Measurements from ENCODE around the gene GSAP. TPM values are rescaled to one million over a fixed set of nuclear protein-coding genes. Genes with fewer than 3 reads are reported as not detected.

Gene GSAP
- total and polyA plus RNA-seq, 2 of the 4 experiments (the other 2 are of a cell fraction), result 1.6 to 1.8 TPM

DNA sequence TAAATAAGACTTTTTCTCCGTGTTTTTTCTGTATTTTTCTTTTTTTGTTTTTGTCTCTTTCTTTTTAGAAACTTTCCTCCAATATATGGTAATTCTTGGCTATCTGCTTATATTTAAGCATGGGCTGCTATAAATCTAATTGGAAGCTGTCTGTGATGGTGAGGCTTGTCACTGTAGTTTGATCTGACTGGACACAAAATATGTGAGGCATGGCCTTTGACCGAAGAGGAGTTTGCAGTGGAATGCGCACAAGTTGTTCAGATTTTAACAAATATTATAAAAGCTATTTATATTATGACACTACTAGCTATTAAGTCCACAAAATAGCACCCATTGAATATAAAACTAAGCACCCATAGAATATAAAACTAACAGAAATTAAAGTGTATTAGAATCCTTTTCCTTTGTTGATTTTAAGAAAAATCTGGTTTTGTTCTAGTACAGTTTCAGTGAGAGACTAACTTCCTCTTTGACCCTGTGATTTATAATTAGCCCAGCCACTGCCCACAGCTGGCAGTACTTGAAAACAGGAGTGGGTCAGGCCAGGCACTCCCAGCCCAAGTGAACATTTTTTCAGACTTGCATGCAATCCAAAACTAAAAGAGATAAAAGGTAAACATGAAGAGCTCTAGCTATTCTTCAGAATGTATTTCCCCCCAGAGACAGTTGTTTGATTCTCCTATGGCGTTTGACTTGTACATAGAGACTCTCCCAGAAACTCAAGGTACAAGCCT, 146.6 kb downstream of the GSAP start:
- intact Hi-C loops (cut with micrococcal nuclease), result no loop called here
- Histone ChIP-seq H2BK5ac (ENCODE audit: low read depth, low read length, poor library complexity, severe bottlenecking) (peak overlapping the region; percentile 83), H3K4ac (ENCODE audit: low read depth, low read length) (peak overlapping the region; percentile 72), H4K20me1 (ENCODE audit: insufficient read depth, low read length) (no peaks in the 10 kb centered on the region), H3K27me3 (ENCODE audit: control insufficient read depth, insufficient read depth, low read length) (no peaks in the 10 kb centered on the region), H3K9me3 (ENCODE audit: control insufficient read depth, insufficient read depth, low read length) (no peaks in the 10 kb centered on the region), H2AK9ac (replicated peaks; ENCODE audit: low read depth, low read length, poor library complexity) (no peak overlapping the region), H3K9ac (ENCODE audit: low read depth, low read length) (peak overlapping the region; percentile 43; the same call in 1 of the 2 replicates), H3K9me1 (ENCODE audit: insufficient read depth, low read length) (no peaks in the 10 kb centered on the region), H3K14ac (replicated peaks; ENCODE audit: low read depth, low read length) (peak overlapping the region; percentile 5), H2AFZ (replicated peaks; ENCODE audit: low read length, poor library complexity) (no peak overlapping the region), H2BK20ac (ENCODE audit: low read depth, low read length) (peak overlapping the region; percentile 6; the same call in 1 of the 2 replicates), H3K4me3 (ENCODE audit: insufficient read depth, low read depth, low read length) (no peak overlapping the region), H3K4me1 (ENCODE audit: control insufficient read depth, insufficient read depth, low read length) (peaks cover 19% of the 10 kb centered on the region), H3K56ac (ENCODE audit: extremely low read depth, insufficient read depth, low read length) (no peak overlapping the region), H3K27ac (ENCODE audit: insufficient read depth, low read length) (peak overlapping the region; percentile 59; the same call in 1 of the 2 replicates), H3K23ac (ENCODE audit: low read depth, low read length) (no peak overlapping the region; the same call in 1 of the 2 replicates), H3K36me3 (ENCODE audit: control insufficient read depth, insufficient read depth, low read length) (no peaks in the 10 kb centered on the region), H4K8ac (ENCODE audit: low read depth in 2 of 2, low read length in 2 of 2) (peak overlapping the region in 1 of 2 experiments; percentile 50; a peak in 1 of 4 replicates), H2BK15ac (ENCODE audit: low read depth, low read length) (0 out of 3 replicates have a peak overlapping the region, but pooled peaks have one; percentile 12), H3K4me2 (ENCODE audit: low read depth, low read length) (0 out of 2 replicates have a peak overlapping the region, but pooled peaks have one; percentile 2), H4K91ac (ENCODE audit: insufficient read depth, low read depth, low read length) (peak overlapping the region; percentile 19; the same call in 1 of the 2 replicates), H3K79me1 (ENCODE audit: low read depth in 1 of 2, low read length in 2 of 2) (no peaks in the 10 kb centered on the region), H4K5ac (ENCODE audit: low read depth, low read length) (peak overlapping the region; percentile 30), H2AK5ac (ENCODE audit: low read depth, low read length) (peak overlapping the region; percentile 80; the same call in 1 of the 2 replicates), H3K18ac (ENCODE audit: low read depth, low read length) (peak overlapping the region; percentile 42; the same call in 1 of the 2 replicates), H2BK120ac (ENCODE audit: low read depth, low read length) (peak overlapping the region; percentile 80)
- POLR2A ChIA-PET (ENCODE audit: unreplicated experiment), result interaction anchor here (0.5 kb wide), 1 partner anchor 411 kb away, joined by 5 read pairs; no protein-coding TSS in a partner anchor
- ATAC-seq (ENCODE audit: low read depth) (peak; percentile 58), DNase-seq (peak; percentile 11)
- in situ Hi-C loops (cut with MboI; ENCODE audit: low sequenced_read_pairs), result no loop called here
- TF ChIP-seq CTCF (conservative IDR thresholded peaks at IDR 0.05; ENCODE audit: low read depth, low read length) (no peak), POLR2A (IDR thresholded peaks at IDR 0.05; ENCODE audit: low read depth, low read length) (no peak), MXI1 (IDR thresholded peaks at IDR 0.05; ENCODE audit: borderline replicate concordance, low read depth, low read length) (no peak), SMC3 (IDR thresholded peaks at IDR 0.05; ENCODE audit: low read depth, low read length) (no peak), MAZ (IDR thresholded peaks at IDR 0.05; ENCODE audit: borderline replicate concordance, low read depth, low read length) (no peak), CEBPB (IDR thresholded peaks at IDR 0.05; ENCODE audit: low read depth, low read length) (no peak), RFX5 (IDR thresholded peaks at IDR 0.05; ENCODE audit: low read depth, low read length) (no peak), FOS (IDR thresholded peaks at IDR 0.05; ENCODE audit: low read depth, low read length) (no peak), RAD21 (IDR thresholded peaks at IDR 0.05; ENCODE audit: low read length) (no peak), ELK1 (IDR thresholded peaks at IDR 0.05; ENCODE audit: borderline replicate concordance, low read depth, low read length) (no peak), RCOR1 (IDR thresholded peaks at IDR 0.05; ENCODE audit: insufficient replicate concordance, low read length) (no peak), CHD1 (IDR thresholded peaks at IDR 0.05; ENCODE audit: low read depth, low read length) (no peak)
- BruUV-seq (replicated peaks), result no TSS peak
- CTCF ChIA-PET, result interaction anchor here (1.1 to 1.2 kb wide), 2 partner anchors 12 to 23 kb away, joined by 3 to 4 read pairs; no protein-coding TSS in a partner anchor
- WGBS, 2 experiments (ENCODE audit: extremely low coverage in 2 of 2, insufficient read length in 1 of 2), result no CpG with 5 or more reads among the region's 4 CpGs
- dilution Hi-C loops (cut with HindIII; ENCODE audit: low sequenced_read_pairs, unreplicated experiment), result no loop called here

All from IMR-90 (cell line).